ENCODE measurements around the gene TAF11L14.

TAF11L14 gene

DNA sequence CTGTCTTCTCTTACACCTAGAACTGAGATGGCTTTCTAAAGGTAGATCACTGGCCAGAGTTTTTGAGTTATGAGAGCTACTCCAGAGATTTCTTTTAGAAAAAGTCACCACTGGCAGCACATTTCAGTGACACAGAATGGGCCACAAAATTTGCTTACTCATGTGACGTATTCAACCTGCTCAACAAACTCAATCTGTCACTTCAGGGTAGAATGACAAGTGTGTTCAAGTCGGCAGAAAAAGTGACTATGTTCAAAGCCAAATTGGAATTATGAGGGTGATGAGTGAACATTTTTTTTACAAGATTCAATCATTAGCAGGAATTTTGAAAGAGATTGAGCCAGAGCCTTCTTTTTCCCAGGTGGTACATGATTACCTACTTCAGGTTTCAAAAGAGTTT lies 46.5 kb downstream of the TAF11L14 start:
- no peak for DNase-seq
